ENCODE measurements around the gene G0S2. TPM values are rescaled to one million over a fixed set of nuclear protein-coding genes. Genes with fewer than 3 reads are reported as not detected.

The G0S2 gene
- total and polyA plus RNA-seq, 10 of the 15 experiments (the other 5 are each of a cell fraction or from before 2014, with no cell fraction given), result 0.07 to 0.51 (median 0.23) TPM

GRCh38 chr1:209672705-209673630 is 2.2 kb upstream of the G0S2 start:
- H3K9me3 ChIP-seq (replicated peaks; ENCODE audit: control insufficient read depth, insufficient read depth, low read length), result no peaks in the 10 kb centered on the region
- H3K27me3 ChIP-seq (replicated peaks in 1 of 2; ENCODE audit: control insufficient read depth in 2 of 2, insufficient read depth in 2 of 2, low read length in 1 of 2), result peaks cover 0 to 3% of the 10 kb centered on the region in 2 experiments; a peak in 3 of 4 replicates
- ChIA-PET SMC1A (ENCODE audit: uncharacterized antibody, unreplicated experiment) (interaction anchor here (0.6 to 10.1 kb wide), 20 partner anchors 8 to 1012 kb away, joined by 3 to 261 read pairs (median 4); partner anchors contain the start of gene LAMB3), CTCF (interaction anchor here (0.9 to 6.0 kb wide), 18 partner anchors 10 to 104 kb away, joined by 3 to 58 read pairs (median 4); partner anchors contain the start of gene LAMB3), POLR2A (interaction anchor here (0.6 to 6.2 kb wide), 10 partner anchors 8 to 83 kb away, joined by 3 to 95 read pairs (median 4); partner anchors contain the start of genes LAMB3 and TRAF3IP3), RAD21 (ENCODE audit: unreplicated experiment) (interaction anchor here (0.7 to 7.1 kb wide), 18 partner anchors 8 to 143 kb away, joined by 3 to 195 read pairs (median 5); partner anchors contain the start of genes LAMB3 and TRAF3IP3)
- no peaks in the 10 kb centered on the region for H3K79me2 ChIP-seq (ENCODE audit: control insufficient read depth, insufficient read depth, low read length)
- in situ Hi-C loops (cut with MboI), result no loop called here
- no peak overlapping the region for H2AFZ ChIP-seq (ENCODE audit: control insufficient read depth, low read depth, low read length)
- H3K4me2 ChIP-seq (ENCODE audit: control insufficient read depth, insufficient read depth), result peak overlapping the region; percentile 12; the same call in 1 of the 2 replicates
- peak; percentile 90 for DNase-seq (ENCODE audit: low read depth, low spot score)
- no peaks in the 10 kb centered on the region; the same call in 1 of the 2 replicates for H4K20me1 ChIP-seq (ENCODE audit: control insufficient read depth, insufficient read depth)
- peaks cover 18% of the 10 kb centered on the region for H3K4me1 ChIP-seq (ENCODE audit: control insufficient read depth, insufficient read depth, low read length)
- no peaks in the 10 kb centered on the region for H3K36me3 ChIP-seq (ENCODE audit: control insufficient read depth in 2 of 2, insufficient read depth in 2 of 2, low read length in 1 of 2)
- H3K4me3 ChIP-seq, result no peak overlapping the region
- H3K9ac ChIP-seq (ENCODE audit: control insufficient read depth, insufficient read depth, low read length), result no peak overlapping the region
- WGBS (ENCODE audit: insufficient coverage, insufficient replicate concordance, low lambda C conversion rate, missing lambda C conversion rate), result 20% methylated on average over 5 of the region's 5 CpGs
- intact Hi-C loops (cut with micrococcal nuclease; ENCODE audit: unreplicated experiment), result loop anchor here (2.0 to 10.0 kb wide), 2 partner anchors 18 to 1848 kb away; no protein-coding TSS in a partner anchor
- TSS peak; percentile 97 for BruUV-seq (replicated peaks)
- peak; percentile 88 for ATAC-seq
- H3K27ac ChIP-seq (ENCODE audit: control insufficient read depth, insufficient read depth), result 0 out of 2 replicates have a peak overlapping the region, but pooled peaks have one; percentile 12
- peak; percentile 84 for FAIRE-seq
- TF ChIP-seq GATAD2B (conservative IDR thresholded peaks at IDR 0.05; ENCODE audit: low read depth) (0 out of 2 replicates have a peak, but pooled peaks have one; percentile 31), PAX5 (IDR thresholded peaks at IDR 0.05; ENCODE audit: borderline replicate concordance, low read depth, low read length) (peak; percentile 69; the same call in 1 of the 2 replicates), NFYB (IDR thresholded peaks at IDR 0.05; ENCODE audit: insufficient read depth, low read depth, low read length) (peak; percentile 62), RELB (IDR thresholded peaks at IDR 0.05; ENCODE audit: low read depth) (peak; percentile 98), GABPA (IDR thresholded peaks at IDR 0.05; ENCODE audit: low read depth) (0 out of 2 replicates have a peak, but pooled peaks have one; percentile 33), ELK1 (IDR thresholded peaks at IDR 0.05; ENCODE audit: low read depth, low read length) (no peak), CREM (IDR thresholded peaks at IDR 0.05; ENCODE audit: low read depth) (peak; percentile 77; the same call in 1 of the 2 replicates), ZNF592 (IDR thresholded peaks at IDR 0.05) (0 out of 2 replicates have a peak, but pooled peaks have one; percentile 7), ATF3 (IDR thresholded peaks at IDR 0.05; ENCODE audit: borderline replicate concordance, extremely low read depth, low read depth, low read length) (peak; percentile 39; the same call in 1 of the 2 replicates), TBL1XR1 (IDR thresholded peaks at IDR 0.05; ENCODE audit: low read depth, low read length) (0 out of 2 replicates have a peak, but pooled peaks have one; percentile 40), IKZF2 (IDR thresholded peaks at IDR 0.05) (peak; percentile 93 to 96)

Measured in GM12878 (cell line).